IMR-90 (cell line): ENCODE data around the gene NSUN6. TPM values are rescaled to one million over a fixed set of nuclear protein-coding genes. Genes with fewer than 3 reads are reported as not detected.

Source experiments
- ATAC-seq: fragments of 200-7000 bp; cut with Tn5 transposase; 2 replicates; pipeline ENCODE4 v1.9.1; 2020; ENCODE audit warnings: low read depth, mild to moderate bottlenecking, moderate library complexity
- BruUV-seq: library from RNA; stranded (reverse); fragments of 400-500 nt; replicated peaks from 2 replicates; lab custom pipeline; 2021; lab: Mats Ljungman, UMichigan
- CTCF ChIA-PET: fragments of 300-600 bp; formaldehyde crosslinking; extraction: SDS; loops from one replicate; lab custom pipeline; 2021; ENCODE audit warnings: antibody characterized with exemption; lab: Yijun Ruan, JAX
- POLR2A ChIA-PET: fragments of 300-600 bp; sonication (Branson Sonifier 250); formaldehyde crosslinking; loops from one replicate; lab custom pipeline; 2022; ENCODE audit warnings: antibody characterized with exemption; ENCODE audit not compliant: unreplicated experiment; lab: Charles Lee
- DNase-seq: peaks from one replicate; pipeline ENCODE4 v3.0.0; 2013
- H2AFZ ChIP-seq: replicated peaks from 2 replicates; pipeline ENCODE3; 2013; ENCODE audit warnings: low read length, mild to moderate bottlenecking; ENCODE audit not compliant: poor library complexity
- H2AK5ac ChIP-seq: 2 replicates; pipeline ENCODE4 v1.6.1; 2013; ENCODE audit warnings: low read depth, low read length, inconsistent platforms
- H2AK9ac ChIP-seq: replicated peaks from 2 replicates; pipeline ENCODE3; 2013; ENCODE audit warnings: mild to moderate bottlenecking, low read depth, low read length, moderate library complexity; ENCODE audit not compliant: poor library complexity
- H2BK120ac ChIP-seq: 2 replicates; pipeline ENCODE4 v1.6.1; 2013; ENCODE audit warnings: low read depth, low read length, inconsistent platforms
- H2BK15ac ChIP-seq: 3 replicates; pipeline ENCODE4 v1.6.1; 2013; ENCODE audit warnings: low read depth, low read length, inconsistent platforms
- H2BK20ac ChIP-seq: 2 replicates; pipeline ENCODE4 v1.6.1; 2013; ENCODE audit warnings: low read depth, mild to moderate bottlenecking, inconsistent platforms, low read length, moderate library complexity
- H2BK5ac ChIP-seq: 2 replicates; pipeline ENCODE4 v1.6.1; 2013; ENCODE audit warnings: mild to moderate bottlenecking, low read depth, low read length, inconsistent platforms; ENCODE audit not compliant: poor library complexity, severe bottlenecking
- H3K14ac ChIP-seq: replicated peaks from 2 replicates; pipeline ENCODE4 v1.6.1; 2013; ENCODE audit warnings: low read depth, low read length, inconsistent platforms
- H3K18ac ChIP-seq: 2 replicates; pipeline ENCODE4 v1.6.1; 2013; ENCODE audit warnings: low read depth, low read length, control low read depth
- H3K23ac ChIP-seq: 2 replicates; pipeline ENCODE4 v1.6.1; 2013; ENCODE audit warnings: low read depth, low read length, inconsistent platforms
- H3K27ac ChIP-seq: 2 replicates; pipeline ENCODE4 v1.5.1; 2013; ENCODE audit warnings: mild to moderate bottlenecking, control low read depth, low read length; ENCODE audit not compliant: insufficient read depth
- H3K27me3 ChIP-seq: 2 replicates; pipeline ENCODE4 v1.6.1; 2013; ENCODE audit warnings: low read length; ENCODE audit not compliant: control insufficient read depth, insufficient read depth
- H3K36me3 ChIP-seq: 2 replicates; pipeline ENCODE4 v1.6.1; 2013; ENCODE audit warnings: low read length, mixed read lengths; ENCODE audit not compliant: control insufficient read depth, insufficient read depth
- H3K4ac ChIP-seq: 2 replicates; pipeline ENCODE4 v1.6.1; 2013; ENCODE audit warnings: low read depth, low read length, inconsistent platforms
- H3K4me1 ChIP-seq: 2 replicates; pipeline ENCODE4 v1.6.1; 2013; ENCODE audit warnings: low read length, mixed read lengths; ENCODE audit not compliant: control insufficient read depth, insufficient read depth
- H3K4me2 ChIP-seq: 2 replicates; pipeline ENCODE4 v1.6.1; 2013; ENCODE audit warnings: low read depth, mild to moderate bottlenecking, control low read depth, low read length, moderate library complexity
- H3K4me3 ChIP-seq: 2 replicates; pipeline ENCODE4 v1.5.1; 2013; ENCODE audit warnings: low read depth, mild to moderate bottlenecking, control low read depth, low read length, moderate library complexity; ENCODE audit not compliant: insufficient read depth
- H3K56ac ChIP-seq: 2 replicates; pipeline ENCODE4 v1.6.1; 2013; ENCODE audit warnings: low read length, inconsistent platforms; ENCODE audit not compliant: insufficient read depth; ENCODE audit errors: extremely low read depth
- H3K79me1 ChIP-seq, 2 experiments: 2 replicates each; pipeline ENCODE4 v1.6.1; 2013; ENCODE audit warnings: low read length in 2 of 2, inconsistent platforms in 1 of 2, low read depth in 1 of 2
- H3K9ac ChIP-seq: 2 replicates; pipeline ENCODE4 v1.6.1; 2013; ENCODE audit warnings: low read depth, low read length, control low read depth
- H3K9me1 ChIP-seq: 2 replicates; pipeline ENCODE4 v1.6.1; 2013; ENCODE audit warnings: low read length, inconsistent platforms; ENCODE audit not compliant: insufficient read depth
- H3K9me3 ChIP-seq: 2 replicates; pipeline ENCODE4 v1.6.1; 2013; ENCODE audit warnings: low read length; ENCODE audit not compliant: control insufficient read depth, insufficient read depth
- H4K20me1 ChIP-seq: 2 replicates; pipeline ENCODE4 v1.6.1; 2013; ENCODE audit warnings: low read length, inconsistent platforms; ENCODE audit not compliant: insufficient read depth
- H4K5ac ChIP-seq: 2 replicates; pipeline ENCODE4 v1.6.1; 2013; ENCODE audit warnings: mild to moderate bottlenecking, low read depth, low read length, control low read depth
- H4K8ac ChIP-seq, 2 experiments: 2 replicates each; pipeline ENCODE4 v1.6.1; 2013; ENCODE audit warnings: low read depth in 2 of 2, low read length in 2 of 2, control low read depth in 1 of 2, inconsistent platforms in 1 of 2
- H4K91ac ChIP-seq: 2 replicates; pipeline ENCODE4 v1.6.1; 2013; ENCODE audit warnings: low read depth, low read length, inconsistent platforms; ENCODE audit not compliant: insufficient read depth
- BHLHE40 ChIP-seq: fragments of 150-350 bp; IDR thresholded peaks from 2 replicates; pipeline ENCODE4 v1.6.1; 2016; ENCODE audit warnings: mild to moderate bottlenecking, low read depth, low read length
- CEBPB ChIP-seq: IDR thresholded peaks from 2 replicates; pipeline ENCODE4 v1.6.1; 2012; ENCODE audit warnings: low read depth, low read length, improper control_type of control experiment
- CHD1 ChIP-seq: IDR thresholded peaks from 2 replicates; pipeline ENCODE4 v1.6.1; 2012; ENCODE audit warnings: low read depth, low read length, improper control_type of control experiment
- MAFK ChIP-seq: IDR thresholded peaks from 2 replicates; pipeline ENCODE4 v1.6.1; 2012; ENCODE audit warnings: low read depth, low read length, improper control_type of control experiment
- MXI1 ChIP-seq: IDR thresholded peaks from 2 replicates; pipeline ENCODE4 v1.6.1; 2012; ENCODE audit warnings: low read depth, mild to moderate bottlenecking, low read length, moderate library complexity, borderline replicate concordance
- NFE2L2 ChIP-seq: fragments of 150-350 bp; IDR thresholded peaks from 2 replicates; pipeline ENCODE4 v1.6.1; 2016; ENCODE audit warnings: low read depth, mild to moderate bottlenecking, low read length
- POLR2A ChIP-seq: IDR thresholded peaks from 2 replicates; pipeline ENCODE4 v1.6.1; 2012; ENCODE audit warnings: mild to moderate bottlenecking, low read depth, low read length
- RAD21 ChIP-seq: IDR thresholded peaks from 2 replicates; pipeline ENCODE4 v1.6.1; 2012; ENCODE audit warnings: low read length, improper control_type of control experiment
- RCOR1 ChIP-seq: IDR thresholded peaks from 2 replicates; pipeline ENCODE4 v1.6.1; 2012; ENCODE audit warnings: mild to moderate bottlenecking, low read length, improper control_type of control experiment; ENCODE audit not compliant: insufficient replicate concordance
- RFX5 ChIP-seq: IDR thresholded peaks from 2 replicates; pipeline ENCODE4 v1.8.0; 2012; ENCODE audit warnings: low read depth, mild to moderate bottlenecking, low read length, moderate library complexity
- SMC3 ChIP-seq: fragments of 150-350 bp; IDR thresholded peaks from 2 replicates; pipeline ENCODE4 v1.6.1; 2016; ENCODE audit warnings: low read depth, mild to moderate bottlenecking, antibody characterized with exemption, low read length, moderate library complexity
- WGBS, 2 experiments: methylation state at CpG; one replicate each; pipeline versions ENCODE4 v1.1.5 to v1.1.7; 2013; ENCODE audit warnings: missing lambda C conversion rate in 2 of 2; ENCODE audit not compliant: insufficient read length in 1 of 2; ENCODE audit errors: extremely low coverage in 2 of 2; 5-methylcytosine and 5-hydroxymethylcytosine counted together
- dilution Hi-C: fragments of 300-500 bp; cut with HindIII; formaldehyde crosslinking; loops from one replicate; pipeline ENCODE4 v1.14.3; 2018; ENCODE audit warnings: low sequenced_read_pairs; ENCODE audit not compliant: unreplicated experiment
- in situ Hi-C: fragments of 300-500 bp; cut with MboI; formaldehyde crosslinking; loops from 3 replicates; pipeline ENCODE4 v1.14.3; 2019; ENCODE audit warnings: low sequenced_read_pairs, inconsistent platforms, mixed read lengths
- intact Hi-C: fragments of 100-400 bp; cut with micrococcal nuclease; formaldehyde crosslinking; loops from 2 replicates; pipeline ENCODE4 v1.10.0; 2022
- polyA plus RNA-seq, 3 experiments: library from polyadenylated mRNA; depleted of rRNA; stranded (reverse); fragments of >200 nt; gene quantifications; 2 replicates each; pipeline ENCODE4 v1.2.3, GENCODE V29; 2012; ENCODE audit warnings: low replicate concordance in 1 of 3
- total RNA-seq: library from RNA; depleted of rRNA; stranded (reverse); fragments of >200 nt; gene quantifications from 2 replicates; pipeline ENCODE4 v1.2.3, GENCODE V29; 2012

The NSUN6 gene
- total and polyA plus RNA-seq, 2 of the 4 experiments (the other 2 are of a cell fraction): 4.6 to 11.5 TPM

DNA sequence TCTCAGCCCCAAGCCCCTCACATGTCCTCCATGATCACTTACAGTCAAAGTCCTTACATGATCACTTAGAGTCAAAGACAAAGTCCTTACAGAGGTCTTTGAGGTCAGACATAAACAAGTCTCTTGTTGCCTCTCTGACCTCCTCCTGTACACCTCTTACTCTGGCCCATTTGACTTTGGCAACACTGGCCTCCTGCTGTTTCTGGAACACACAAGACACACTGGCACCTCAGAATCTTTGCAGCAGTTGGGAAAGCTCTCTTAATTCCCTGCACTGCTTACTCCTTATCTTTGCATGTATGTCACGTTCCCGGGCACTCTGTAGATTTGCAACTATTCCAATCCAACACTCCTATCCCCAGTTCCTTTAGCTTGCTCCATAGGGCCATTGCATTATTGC lies 102.3 kb downstream of the NSUN6 start:
- BruUV-seq: no TSS peak
- Histone ChIP-seq H3K14ac (no peak overlapping the region), H2BK20ac (no peak overlapping the region), H3K4me1 (no peaks in the 10 kb centered on the region), H3K56ac (no peak overlapping the region), H4K91ac (no peak overlapping the region), H2AFZ (no peak overlapping the region), H3K9ac (no peak overlapping the region), H3K9me3 (no peaks in the 10 kb centered on the region), H3K27ac (no peak overlapping the region), H3K23ac (no peak overlapping the region), H3K4me2 (no peak overlapping the region), H3K36me3 (0 out of 2 replicates have a peak, but pooled peaks cover 2% of the 10 kb centered on the region), H3K9me1 (no peaks in the 10 kb centered on the region; the same call in 1 of the 2 replicates), H4K5ac (no peak overlapping the region), H3K4ac (no peak overlapping the region), H2BK120ac (no peak overlapping the region), H4K20me1 (no peaks in the 10 kb centered on the region), H2AK5ac (no peak overlapping the region), H2AK9ac (no peak overlapping the region), H2BK15ac (no peak overlapping the region), H4K8ac (no peak overlapping the region), H3K27me3 (no peaks in the 10 kb centered on the region), H2BK5ac (no peak overlapping the region), H3K4me3 (no peak overlapping the region), H3K18ac (no peak overlapping the region), H3K79me1 (no peaks in the 10 kb centered on the region)
- in situ Hi-C loops: no loop called here
- no CpG with 5 or more reads among the region's 2 CpGs for WGBS, 2 experiments
- POLR2A ChIA-PET: no interaction called here
- no peak for ATAC-seq
- no peak for TF ChIP-seq BHLHE40
- no peak for TF ChIP-seq RCOR1
- TF ChIP-seq SMC3: no peak
- TF ChIP-seq RAD21: no peak
- TF ChIP-seq MXI1: no peak
- no peak for TF ChIP-seq RFX5
- TF ChIP-seq NFE2L2: no peak
- TF ChIP-seq MAFK: no peak
- no peak for TF ChIP-seq CEBPB
- TF ChIP-seq POLR2A: no peak
- TF ChIP-seq CHD1: no peak
- dilution Hi-C loops: no loop called here
- CTCF ChIA-PET: no interaction called here
- DNase-seq: no peak
- intact Hi-C loops: no loop called here
